Measurements from ENCODE around the gene TDRD1.

The TDRD1 gene

DNA sequence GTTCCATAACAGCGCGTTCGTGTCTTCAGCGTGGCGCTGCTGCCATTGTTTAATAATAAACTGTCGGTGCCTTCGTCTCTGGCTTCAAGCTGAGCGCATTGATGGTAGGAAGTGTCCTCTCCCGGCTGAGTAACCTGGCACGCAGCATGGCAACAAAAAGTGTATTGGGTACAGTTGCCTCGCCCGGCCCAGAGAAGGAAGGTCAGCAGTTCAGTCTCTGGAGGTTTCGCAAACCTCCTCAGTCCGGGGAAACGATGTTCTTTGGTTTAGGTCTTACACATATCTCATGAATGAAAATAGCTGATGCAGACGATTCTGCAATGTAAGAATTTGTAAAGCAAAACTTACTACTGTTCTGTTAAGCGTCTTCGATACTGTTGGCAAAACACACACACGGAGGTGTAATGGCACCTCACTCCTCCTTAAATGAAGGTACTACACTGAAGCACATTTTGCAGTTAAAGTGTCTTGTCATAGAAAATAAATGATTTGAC, 4.4 kb upstream of the TDRD1 start:
- no peak for DNase-seq

GRCh38 chr10:114175667-114176066, 3.5 kb upstream of the TDRD1 start:
- DNase-seq = no peak

GRCh38 chr10:114176511-114176910, 2.6 kb upstream of the TDRD1 start:
- DNase-seq = no peak

DNA sequence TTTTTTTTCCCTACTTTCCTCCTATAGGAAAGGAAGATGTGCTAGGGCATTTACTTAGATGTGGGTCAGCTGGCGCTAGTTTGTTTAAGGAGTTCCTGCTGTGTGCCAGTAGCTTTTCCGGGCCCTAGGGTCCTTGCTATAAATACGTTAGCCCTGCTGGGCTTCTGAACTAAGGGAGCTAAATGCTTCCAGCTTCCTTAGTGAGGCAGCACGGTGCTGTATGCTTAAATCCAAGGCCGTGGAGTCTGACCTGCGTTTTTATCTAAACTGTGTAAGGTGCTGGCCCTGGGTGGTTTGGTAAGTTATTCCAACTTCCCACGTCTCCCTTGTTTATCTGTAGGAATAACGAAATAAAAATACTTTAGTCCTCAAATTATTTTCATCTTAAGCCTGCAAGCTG, 594 bp downstream of the TDRD1 start:
- no peak for DNase-seq

GRCh38 chr10:114180937-114181336, 1.8 kb downstream of the TDRD1 start:
- DNase-seq = no peak

DNA sequence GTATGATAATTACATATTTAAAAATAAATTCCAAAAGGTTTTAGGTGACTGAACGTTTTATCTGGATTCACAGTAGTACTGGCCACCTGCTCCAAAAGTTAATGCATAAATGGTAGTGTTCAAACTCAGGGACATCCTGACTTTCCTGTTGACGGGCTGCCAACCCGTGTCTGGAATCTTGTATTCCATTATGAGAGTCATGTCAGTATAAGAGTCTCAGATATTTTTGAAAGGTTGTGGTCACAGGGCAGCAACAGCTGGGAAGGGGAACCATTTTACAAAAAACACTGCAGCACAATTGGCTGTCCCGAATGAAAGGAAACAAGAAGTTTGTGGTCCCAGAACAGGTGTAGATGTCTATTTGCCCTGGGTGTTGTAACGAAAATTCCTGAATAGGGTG, 2.8 kb downstream of the TDRD1 start:
- DNase-seq = no peak

- DNase-seq = no peak
Measured at GRCh38 chr10:114183563-114183962, 4.4 kb downstream of the TDRD1 start.

DNA sequence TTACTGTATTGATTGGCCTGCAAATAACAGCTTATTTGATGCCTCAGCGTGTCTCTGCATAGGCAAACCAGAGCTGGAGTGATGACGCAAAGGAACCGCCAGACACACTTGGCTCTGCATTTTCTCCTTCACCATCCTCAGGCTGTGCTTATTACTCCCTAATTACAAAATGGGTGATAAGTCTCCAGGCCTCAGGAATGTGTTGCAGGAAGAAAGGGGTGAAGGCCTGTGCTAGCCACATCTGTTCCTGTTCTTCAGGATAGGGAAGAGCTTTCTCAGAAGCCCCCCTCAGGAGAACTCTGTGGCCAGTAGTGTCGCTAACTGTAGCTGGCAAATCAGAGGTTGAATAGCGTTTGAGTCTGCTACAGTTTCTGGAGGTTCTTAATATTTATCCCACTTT, 5.1 kb downstream of the TDRD1 start:
- no peak for DNase-seq

- DNase-seq = no peak
Measured at GRCh38 chr10:114188001-114188400, 8.8 kb downstream of the TDRD1 start.

GRCh38 chr10:114188900-114189299, 9.7 kb downstream of the TDRD1 start:
- DNase-seq = no peak

DNA sequence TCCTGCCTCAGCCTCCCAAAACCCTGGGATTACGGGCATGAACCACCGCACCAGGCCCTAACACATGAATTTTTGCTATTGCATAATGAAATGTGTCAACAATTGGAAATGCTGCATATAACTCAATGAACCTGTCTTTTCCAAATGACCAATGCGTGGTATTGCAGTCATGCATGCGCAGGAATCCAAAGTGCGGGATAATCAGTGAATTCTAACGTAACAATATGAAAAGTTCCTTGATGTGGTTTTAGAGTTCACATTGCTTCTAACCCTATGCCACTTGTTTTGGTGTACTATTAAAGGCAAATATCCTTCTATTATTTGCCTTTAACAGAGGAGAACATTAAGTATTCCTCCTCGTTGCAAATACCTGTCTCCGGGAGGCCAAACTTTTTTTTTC, 10.5 kb downstream of the TDRD1 start:
- DNase-seq = no peak

- DNase-seq = no peak
Measured at GRCh38 chr10:114195079-114195478, 15.9 kb downstream of the TDRD1 start.

- no peak for DNase-seq
Measured at GRCh38 chr10:114199239-114199638, 20.1 kb downstream of the TDRD1 start.

GRCh38 chr10:114202812-114203211, 23.7 kb downstream of the TDRD1 start:
- DNase-seq = no peak

- DNase-seq = no peak
Measured at GRCh38 chr10:114206902-114207301, 27.7 kb downstream of the TDRD1 start.

DNA sequence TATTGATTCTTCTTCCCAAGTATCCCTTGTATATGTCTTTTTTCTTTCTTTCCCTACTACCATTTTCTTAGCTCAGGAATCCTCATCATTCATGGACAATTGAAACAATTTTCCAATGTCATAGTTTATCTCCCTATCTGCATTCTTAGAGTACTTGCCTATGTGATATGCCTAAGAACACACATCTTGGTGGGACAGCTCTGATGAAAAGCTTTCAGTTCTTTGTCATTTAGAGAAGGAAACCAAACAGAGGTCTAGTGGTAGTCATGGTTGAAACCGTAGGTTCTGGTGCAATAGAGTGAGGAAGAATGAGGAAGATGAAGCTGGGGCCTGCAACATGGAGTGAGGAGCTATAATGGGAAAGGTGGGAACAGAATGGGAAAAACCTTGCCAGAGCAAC, 28.2 kb downstream of the TDRD1 start:
- DNase-seq = no peak

DNA sequence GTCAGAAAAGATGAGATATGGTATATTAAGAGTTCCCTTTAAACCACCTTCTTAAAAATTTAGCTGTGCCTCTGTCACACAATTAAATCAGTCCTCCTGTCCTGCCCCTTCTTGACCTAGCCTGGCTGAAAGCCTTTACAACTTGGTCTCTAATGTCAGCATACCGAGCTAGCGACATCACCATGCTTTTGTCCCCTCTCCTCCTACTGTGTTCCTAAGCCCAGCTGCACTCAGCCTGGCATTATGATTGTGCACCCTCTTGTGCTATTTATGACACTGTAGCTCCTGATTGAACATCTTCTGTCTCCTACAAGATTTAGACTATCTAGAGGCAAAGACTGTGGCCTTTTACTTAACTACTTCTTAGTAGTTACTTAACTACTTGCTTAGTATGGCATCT, 29.2 kb downstream of the TDRD1 start:
- DNase-seq = no peak

DNA sequence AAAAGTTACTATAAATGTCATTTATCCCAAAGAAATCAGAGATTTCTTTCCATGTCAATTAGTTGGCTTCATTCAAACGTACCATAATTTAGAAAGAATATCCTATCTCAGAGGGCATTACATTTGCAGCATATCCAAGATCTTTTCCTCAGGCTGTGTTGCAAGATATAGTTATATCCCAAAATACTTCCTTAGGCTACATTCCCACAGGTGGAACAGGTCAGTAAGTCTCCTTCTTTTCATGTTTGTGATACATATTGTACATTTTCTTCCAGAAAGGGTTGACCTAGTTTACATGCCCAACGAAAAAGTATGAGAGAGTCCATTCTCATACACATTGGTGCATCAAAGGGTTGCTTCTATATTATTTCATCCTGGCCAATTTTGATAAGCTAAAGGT, 33.0 kb downstream of the TDRD1 start:
- no peak for DNase-seq

DNA sequence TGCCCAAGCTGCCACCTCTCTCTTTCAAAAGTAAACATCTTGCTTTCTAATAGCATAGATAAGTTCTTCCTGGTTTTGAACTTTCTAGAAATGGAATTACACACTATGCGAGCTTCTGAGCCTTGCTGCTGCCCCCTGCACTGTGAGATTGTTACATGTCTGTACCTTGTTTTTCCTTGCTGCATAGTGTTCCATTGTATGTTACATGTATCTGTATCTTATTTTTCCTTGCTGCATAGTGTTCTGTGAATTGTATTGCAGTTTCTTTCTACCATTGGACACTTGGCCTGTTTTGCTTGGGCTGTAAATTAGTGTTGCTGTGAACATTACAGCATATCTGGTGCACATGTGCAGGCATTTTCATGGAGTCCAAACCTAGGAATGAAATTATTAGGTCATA, 35.9 kb downstream of the TDRD1 start:
- DNase-seq = no peak

DNA sequence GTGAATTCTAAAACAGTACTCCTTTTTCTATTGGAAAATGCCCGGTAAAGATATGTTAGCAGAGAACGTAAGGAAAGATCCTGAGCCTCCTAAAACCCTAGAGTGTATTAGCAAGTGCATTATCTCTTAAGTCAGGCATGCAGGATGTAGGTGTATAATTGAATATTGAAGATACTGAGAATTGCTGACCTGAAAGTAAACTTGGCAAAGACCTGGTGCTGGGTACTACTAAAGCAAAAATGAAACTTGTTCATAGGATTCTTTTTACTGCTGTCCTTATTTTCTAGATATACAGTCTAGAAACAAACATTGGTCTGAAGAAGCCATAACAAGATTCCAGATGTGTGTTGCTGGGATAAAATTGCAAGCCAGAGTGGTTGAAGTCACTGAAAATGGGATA, 41.1 kb downstream of the TDRD1 start:
- no peak for DNase-seq

DNA sequence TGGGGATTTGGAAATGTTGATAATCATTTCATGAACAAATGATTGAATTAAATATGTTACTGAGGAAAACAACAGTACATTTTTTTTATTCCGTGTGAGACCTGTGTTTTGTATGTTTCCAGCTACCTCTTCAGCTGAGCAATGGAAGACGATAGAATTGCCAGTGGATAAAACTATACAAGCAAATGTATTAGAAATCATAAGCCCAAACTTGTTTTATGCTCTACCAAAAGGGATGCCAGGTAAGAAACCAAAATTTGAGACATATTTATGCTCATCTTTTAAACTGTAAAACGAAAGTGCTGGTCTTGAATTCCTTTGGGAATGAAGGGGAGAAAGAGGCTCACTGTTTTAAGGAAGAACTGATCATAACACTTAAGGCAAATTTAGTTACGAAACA, 42.1 kb downstream of the TDRD1 start:
- no peak for DNase-seq

DNA sequence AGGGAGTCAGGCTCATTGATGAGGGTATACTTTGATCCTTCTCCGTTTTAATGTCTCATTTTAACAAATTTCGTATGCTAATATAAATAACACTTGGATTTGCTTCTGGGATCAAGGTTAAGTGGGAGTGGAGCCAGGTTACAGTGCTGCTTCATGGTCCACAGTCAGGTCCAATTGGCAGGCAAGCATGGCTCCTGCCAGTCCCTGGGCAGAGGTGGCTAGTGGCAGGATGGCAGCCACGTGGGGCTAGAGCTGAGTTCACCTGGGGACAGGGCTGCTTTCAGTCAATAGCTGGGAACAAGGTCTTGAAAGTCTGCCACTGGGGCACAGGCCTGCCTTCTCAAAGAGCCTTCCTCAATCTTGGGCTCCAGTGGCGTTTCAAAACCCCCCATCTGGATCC, 43.9 kb downstream of the TDRD1 start:
- no peak for DNase-seq

DNA sequence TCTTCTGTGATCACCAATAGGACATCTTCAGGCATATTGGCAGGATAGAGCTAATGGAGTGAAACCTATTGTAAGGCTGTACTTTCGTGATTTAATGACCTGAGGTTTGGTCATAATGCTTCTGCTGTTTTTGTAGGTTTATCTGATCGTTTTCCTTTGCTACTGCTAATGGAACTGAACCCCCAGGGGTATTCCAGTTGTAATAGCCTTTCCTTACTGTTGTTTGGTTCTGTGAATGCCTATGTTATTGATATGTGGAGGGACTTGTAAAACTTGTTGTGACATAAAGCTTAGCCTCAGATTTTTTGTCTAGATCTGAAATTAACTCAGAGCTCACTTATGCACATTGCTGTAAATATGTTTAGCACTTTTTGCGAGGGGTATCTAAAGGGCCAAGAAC, 49.0 kb downstream of the TDRD1 start:
- no peak for DNase-seq

DNA sequence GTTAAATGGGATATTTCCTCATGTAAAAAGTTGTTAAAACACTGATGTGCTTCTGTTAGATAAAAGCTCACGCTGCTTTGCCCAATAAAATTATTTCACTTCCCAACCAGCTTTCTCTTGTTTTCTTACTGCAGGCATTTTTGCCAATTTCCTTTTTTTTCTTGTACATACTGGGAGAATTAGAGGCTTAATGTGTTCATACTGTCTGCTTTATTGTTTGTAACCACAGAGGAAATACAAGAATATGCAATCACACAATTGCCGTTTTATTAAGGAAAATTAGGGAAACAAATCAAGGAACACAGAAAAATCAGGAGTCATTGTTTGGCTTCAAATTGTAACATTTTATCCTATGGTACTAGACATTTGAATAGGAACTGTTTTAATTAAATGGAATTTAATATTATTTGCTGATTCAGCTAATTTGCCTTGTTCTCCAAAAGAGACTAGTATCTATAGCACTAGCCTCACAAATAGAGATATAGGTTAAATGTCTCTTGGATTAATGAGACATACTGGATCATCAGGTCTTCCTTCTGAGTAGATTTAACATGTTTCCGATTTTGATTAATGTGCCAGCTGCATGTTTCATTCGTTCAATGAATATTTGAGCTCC, 53.5 kb downstream of the TDRD1 start:
- no peak for DNase-seq

DNA sequence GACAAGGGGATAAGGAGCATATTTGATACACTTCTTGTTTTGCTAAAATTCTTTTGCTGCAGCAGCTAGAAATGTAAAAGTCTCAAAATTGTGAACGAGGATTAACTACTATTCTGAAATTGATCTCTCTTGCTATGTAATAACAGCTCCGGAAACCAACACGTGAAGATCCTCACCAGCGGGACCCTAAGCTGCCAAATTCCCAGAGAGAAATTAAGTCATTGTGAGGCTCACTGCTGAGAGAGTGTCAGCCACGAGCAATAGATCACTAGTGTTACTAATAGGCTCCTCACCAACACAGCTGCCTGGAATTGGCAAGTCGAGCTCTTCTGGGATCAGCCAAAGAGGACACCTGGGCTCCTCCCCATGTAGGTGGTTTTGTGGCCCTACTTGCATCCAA, 54.3 kb downstream of the TDRD1 start:
- DNase-seq = no peak

DNA sequence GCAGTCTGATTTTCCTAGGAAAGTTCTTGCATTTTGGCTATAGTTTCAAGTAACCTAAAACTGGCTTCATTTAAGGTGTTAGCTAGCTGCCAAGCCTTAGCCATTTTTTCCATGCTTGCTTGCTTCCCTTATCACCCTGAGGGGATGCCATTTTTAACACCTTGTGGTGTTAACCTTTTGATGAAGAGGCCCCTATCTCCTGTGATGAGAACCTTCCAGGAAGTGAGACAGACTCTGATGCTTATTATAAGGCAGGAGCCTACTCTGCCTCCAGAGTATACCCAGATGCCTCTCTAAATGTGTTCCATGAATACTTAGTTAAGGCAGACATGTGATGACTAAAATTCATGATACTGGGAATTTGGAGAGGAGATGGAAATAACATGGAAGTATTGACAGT, 55.0 kb downstream of the TDRD1 start:
- no peak for DNase-seq

Measured in activated CD4-positive, alpha-beta T cell treated with anti-CD3 and anti-CD28 coated beads for 4 hours (primary cell).